ENCODE data around the gene CC2D2A. TPM values are rescaled to one million over a fixed set of nuclear protein-coding genes. Genes with fewer than 3 reads are reported as not detected.
A peak's percentile ranks its signal among the peaks of the same experiment; 100 is the strongest.

The CC2D2A gene
- total and polyA plus RNA-seq, 8 donors = 22.8 to 56.3 (median 48.5) TPM

DNA sequence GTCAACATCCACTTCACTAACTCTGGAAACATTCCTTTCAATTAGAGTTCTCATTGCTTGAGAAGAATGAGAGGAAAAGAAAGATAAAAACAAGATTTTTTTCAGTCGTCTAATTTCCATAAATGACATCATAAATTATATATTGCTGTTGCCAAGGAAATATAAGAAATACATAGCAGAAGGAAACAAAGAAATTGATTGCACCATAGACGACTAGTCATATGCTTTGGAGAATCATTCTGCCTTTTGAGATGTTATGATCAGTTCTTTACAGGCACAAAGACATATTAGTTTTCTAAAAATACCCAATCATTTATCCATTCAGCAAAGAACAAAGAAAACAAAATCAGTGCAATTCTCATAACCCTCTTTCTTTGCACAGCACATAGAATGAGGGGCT, 42.5 kb upstream of the CC2D2A start:
- DNase-seq = peak in 1 of 4 donors; percentile 35
- H3K4me1 ChIP-seq = peaks cover 0 to 6% of the 10 kb centered on the region in 2 donors
- ATAC-seq = peak; percentile 15
- no peaks in the 10 kb centered on the region for H3K27me3 ChIP-seq
- TF ChIP-seq, protein P1, sequence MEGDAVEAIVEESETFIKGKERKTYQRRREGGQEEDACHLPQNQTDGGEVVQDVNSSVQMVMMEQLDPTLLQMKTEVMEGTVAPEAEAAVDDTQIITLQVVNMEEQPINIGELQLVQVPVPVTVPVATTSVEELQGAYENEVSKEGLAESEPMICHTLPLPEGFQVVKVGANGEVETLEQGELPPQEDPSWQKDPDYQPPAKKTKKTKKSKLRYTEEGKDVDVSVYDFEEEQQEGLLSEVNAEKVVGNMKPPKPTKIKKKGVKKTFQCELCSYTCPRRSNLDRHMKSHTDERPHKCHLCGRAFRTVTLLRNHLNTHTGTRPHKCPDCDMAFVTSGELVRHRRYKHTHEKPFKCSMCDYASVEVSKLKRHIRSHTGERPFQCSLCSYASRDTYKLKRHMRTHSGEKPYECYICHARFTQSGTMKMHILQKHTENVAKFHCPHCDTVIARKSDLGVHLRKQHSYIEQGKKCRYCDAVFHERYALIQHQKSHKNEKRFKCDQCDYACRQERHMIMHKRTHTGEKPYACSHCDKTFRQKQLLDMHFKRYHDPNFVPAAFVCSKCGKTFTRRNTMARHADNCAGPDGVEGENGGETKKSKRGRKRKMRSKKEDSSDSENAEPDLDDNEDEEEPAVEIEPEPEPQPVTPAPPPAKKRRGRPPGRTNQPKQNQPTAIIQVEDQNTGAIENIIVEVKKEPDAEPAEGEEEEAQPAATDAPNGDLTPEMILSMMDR (IDR thresholded peaks at IDR 0.05) = no peak
- intact Hi-C loops (cut with DNase I) = no loop called here
- H3K36me3 ChIP-seq = no peaks in the 10 kb centered on the region
- H3K9me3 ChIP-seq = no peaks in the 10 kb centered on the region
- no peak overlapping the region for H3K4me3 ChIP-seq
- peak overlapping the region; percentile 35 to 65 for H3K27ac ChIP-seq

DNA sequence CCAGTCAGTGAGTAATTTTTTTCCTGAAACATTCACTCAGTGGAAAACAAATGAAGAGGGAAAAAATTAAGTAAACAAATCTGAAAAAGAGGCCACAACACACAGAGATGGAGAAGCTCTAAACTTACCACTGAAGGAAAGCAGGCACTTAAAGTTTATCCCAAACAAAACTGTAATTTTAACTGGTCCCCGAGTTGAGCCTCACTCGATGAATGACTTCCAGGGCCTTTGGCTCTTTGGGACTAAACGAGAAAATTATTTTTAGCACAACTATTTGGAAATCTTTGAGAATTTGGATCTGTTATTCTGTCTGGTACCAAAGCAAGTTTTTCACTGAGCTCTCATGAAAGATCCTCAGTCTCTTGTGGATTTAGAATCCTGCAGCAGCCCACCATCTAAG, 42.0 kb upstream of the CC2D2A start, which contains the start of gene C1QTNF7:
Gene C1QTNF7, plus strand, starts transcription at position 333 of the 400 bp plus-strand sequence. CDS start 7,711 bp downstream, outside the sequence.
- no peaks in the 10 kb centered on the region for H3K27me3 ChIP-seq
- H3K27ac ChIP-seq = peak within 1 kb of the TSS; percentile 35 to 65
- peaks cover 0 to 6% of the 10 kb centered on the region in 2 donors for H3K4me1 ChIP-seq
- intact Hi-C loops (cut with DNase I) = no loop called here
- DNase-seq = peak in 2 of 4 donors; percentile 31 to 50
- TF ChIP-seq, protein P1 (IDR thresholded peaks at IDR 0.05) = no peak
- H3K36me3 ChIP-seq = no peaks in the 10 kb centered on the region
- no peaks in the 10 kb centered on the region for H3K9me3 ChIP-seq
- H3K4me3 ChIP-seq = no peak within 1 kb of the TSS
- ATAC-seq = peak; percentile 35

DNA sequence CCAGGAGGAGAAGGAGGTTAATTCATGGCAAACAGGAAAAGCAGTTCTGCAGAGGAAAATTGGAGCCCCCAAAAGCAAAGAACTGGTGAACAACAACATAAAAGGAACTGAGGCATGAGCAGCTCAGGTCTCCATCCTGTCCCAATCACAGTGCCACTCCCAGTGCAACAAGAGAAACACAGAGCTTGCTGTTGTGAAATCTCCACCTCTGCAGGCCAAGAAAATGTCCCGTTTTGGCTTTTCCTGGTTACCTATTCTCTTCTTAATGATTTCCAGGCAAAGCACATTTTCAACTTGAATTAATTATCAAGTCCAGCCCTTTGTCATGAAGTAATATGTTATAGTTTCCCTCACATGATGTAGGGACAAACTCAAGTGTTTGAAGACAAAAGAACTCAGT, 41.1 kb upstream of the CC2D2A start:
- DNase-seq (no peak), ATAC-seq (peak; percentile 75)
- peaks cover 0 to 6% of the 10 kb centered on the region in 2 donors for H3K4me1 ChIP-seq
- peak overlapping the region in 1 of 2 donors; percentile 65 for H3K27ac ChIP-seq
- no peaks in the 10 kb centered on the region for H3K27me3 ChIP-seq
- no peaks in the 10 kb centered on the region for H3K9me3 ChIP-seq
- no peak overlapping the region for H3K4me3 ChIP-seq
- TF ChIP-seq, protein P1 (IDR thresholded peaks at IDR 0.05) = no peak
- H3K36me3 ChIP-seq = no peaks in the 10 kb centered on the region
- intact Hi-C loops (cut with DNase I) = no loop called here

DNA sequence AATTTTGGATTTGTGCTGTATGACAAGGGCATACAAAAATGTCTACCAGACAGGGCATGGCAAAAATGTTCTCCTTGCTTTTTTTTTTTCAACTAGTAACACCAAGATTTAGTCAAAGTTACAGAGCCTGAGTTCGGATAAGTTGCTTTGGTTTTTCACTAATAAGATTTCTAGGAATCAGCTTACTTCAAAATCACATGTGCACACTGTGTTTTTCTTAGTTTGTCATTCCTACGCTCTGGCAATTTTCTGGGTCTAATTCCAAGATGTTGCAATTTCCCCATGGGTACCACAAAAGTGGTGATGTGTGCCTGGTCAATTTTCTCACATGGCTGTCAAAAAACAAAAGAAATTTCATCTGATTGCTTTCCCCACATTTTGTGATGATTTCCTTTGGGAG, 35.6 kb upstream of the CC2D2A start:
- H3K36me3 ChIP-seq = no peaks in the 10 kb centered on the region
- H3K27ac ChIP-seq = no peak overlapping the region
- no peaks in the 10 kb centered on the region for H3K27me3 ChIP-seq
- no peak overlapping the region for H3K4me3 ChIP-seq
- intact Hi-C loops (cut with DNase I) = no loop called here
- DNase-seq = no peak
- H3K4me1 ChIP-seq = no peaks in the 10 kb centered on the region
- no peaks in the 10 kb centered on the region for H3K9me3 ChIP-seq
- no peak for ATAC-seq
- TF ChIP-seq, protein P1 (IDR thresholded peaks at IDR 0.05) = no peak

DNA sequence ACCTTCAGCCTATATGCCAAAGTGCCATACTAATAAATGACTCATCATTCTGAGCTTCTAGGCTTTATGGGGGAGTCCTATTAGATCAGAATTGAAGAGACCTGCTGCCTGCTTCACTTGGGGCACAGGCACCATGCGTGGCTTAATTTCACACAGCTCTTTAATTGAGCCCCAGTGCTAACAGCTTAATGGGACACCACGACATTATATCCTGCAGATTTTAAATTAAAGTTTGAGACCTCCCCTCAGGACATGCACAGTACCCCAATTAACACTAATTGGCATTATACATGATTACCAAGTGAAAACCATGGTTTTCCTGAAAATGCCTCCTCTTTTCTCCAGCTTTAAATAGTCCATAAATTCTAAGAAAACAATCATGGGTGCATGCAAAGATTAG, 35.0 kb upstream of the CC2D2A start:
- no peak for DNase-seq
- H3K36me3 ChIP-seq = no peaks in the 10 kb centered on the region
- no peak overlapping the region for H3K27ac ChIP-seq
- H3K9me3 ChIP-seq = no peaks in the 10 kb centered on the region
- no peaks in the 10 kb centered on the region for H3K27me3 ChIP-seq
- no peak overlapping the region for H3K4me3 ChIP-seq
- TF ChIP-seq, protein P1 (IDR thresholded peaks at IDR 0.05) = no peak
- intact Hi-C loops (cut with DNase I) = no loop called here
- no peaks in the 10 kb centered on the region for H3K4me1 ChIP-seq
- no peak for ATAC-seq
